Uterus (tissue), 2 donors: ENCODE results near the gene PLCXD3.

Source experiments
- CTCF ChIP-seq, 4 experiments: fragments of 200-600 bp in 2 of 4; fragments of 450-650 bp in 2 of 4; sonication (generic) in 2 of 4; IDR thresholded peaks; one replicate each; pipeline ENCODE4 v1.5.1; 2016 to 2019; ENCODE audit warnings: antibody characterized with exemption in 4 of 4, mild to moderate bottlenecking in 2 of 4, moderate library complexity in 1 of 4
- POLR2A ChIP-seq, 2 donors: fragments of 450-650 bp; IDR thresholded peaks; one replicate each; pipeline ENCODE4 v1.6.1; 2016; ENCODE audit warnings: antibody characterized with exemption in 2 of 2, mild to moderate bottlenecking in 1 of 2, moderate library complexity in 1 of 2

GRCh38 chr5:41349846-41350245, 160.6 kb downstream of the PLCXD3 start:
- TF ChIP-seq CTCF (IDR thresholded peaks at IDR 0.05) (no peak), POLR2A (IDR thresholded peaks at IDR 0.05) (no peak)
